Mesothelial cell of epicardium (in vitro differentiated cells): ENCODE data around the gene YJEFN3. TPM values are rescaled to one million over a fixed set of nuclear protein-coding genes. Genes with fewer than 3 reads are reported as not detected.

Experiments
- DNase-seq, 2 experiments: peaks; one replicate each; pipeline ENCODE4 v3.0.0; 2021; ENCODE audit warnings: low spot score in 2 of 2; ENCODE audit not compliant: unreplicated experiment in 2 of 2
- H3K27ac Mint-ChIP-seq: 2 replicates; pipeline ENCODE4 v1.8.0; 2021; ENCODE audit warnings: mixed read lengths
- H3K27me3 Mint-ChIP-seq: 2 replicates; pipeline ENCODE4 v1.8.0; 2021; ENCODE audit warnings: low read depth, mixed read lengths
- H3K36me3 Mint-ChIP-seq: 2 replicates; pipeline ENCODE4 v1.8.0; 2021; ENCODE audit warnings: mixed read lengths
- H3K4me1 Mint-ChIP-seq: 2 replicates; pipeline ENCODE4 v1.8.0; 2021; ENCODE audit warnings: mixed read lengths
- H3K4me3 Mint-ChIP-seq: 2 replicates; pipeline ENCODE4 v1.8.0; 2021; ENCODE audit warnings: mild to moderate bottlenecking, moderate library complexity, mixed read lengths
- H3K9me3 Mint-ChIP-seq: 2 replicates; pipeline ENCODE4 v1.8.0; 2021; ENCODE audit warnings: mixed read lengths
- CTCF ChIP-seq: fragments of 200-600 bp; sonication (generic); IDR thresholded peaks from one replicate; pipeline ENCODE4 v1.5.0; 2021; ENCODE audit warnings: antibody characterized with exemption; ENCODE audit not compliant: unreplicated experiment
- total RNA-seq: library from RNA; stranded (reverse); gene quantifications from 3 replicates; pipeline ENCODE4 v1.2.1, GENCODE V29; 2021

Gene YJEFN3
- total RNA-seq, 1 donor from 2014 or later, result 22.6 TPM

- Mint-ChIP-seq H3K36me3 (peaks cover 10% of the 10 kb centered on the region), H3K9me3 (no peaks in the 10 kb centered on the region), H3K27me3 (no peaks in the 10 kb centered on the region), H3K4me1 (peaks cover 6% of the 10 kb centered on the region), H3K27ac (peak within 1 kb of the TSS; percentile 95), H3K4me3 (peak within 1 kb of the TSS; percentile 93)
- TF ChIP-seq CTCF, result no peak
- no peak for DNase-seq
These were observed 13.7 kb upstream of the YJEFN3 start, which contains the start of gene TSSK6 for GRCh38 chr19:19514881-19515641. Gene TSSK6, minus strand, starts transcription at chr19:19515548. Its CDS starts 121 bp downstream, at chr19:19515427.

- peak within 1 kb of the TSS; percentile 95 for H3K27ac Mint-ChIP-seq
- H3K9me3 Mint-ChIP-seq, result no peaks in the 10 kb centered on the region
- peaks cover 6% of the 10 kb centered on the region for H3K4me1 Mint-ChIP-seq
- peak within 1 kb of the TSS; percentile 93 for H3K4me3 Mint-ChIP-seq
- no peak for TF ChIP-seq CTCF
- H3K27me3 Mint-ChIP-seq, result no peaks in the 10 kb centered on the region
- peak; percentile 80 to 95 for DNase-seq
- peaks cover 16% of the 10 kb centered on the region for H3K36me3 Mint-ChIP-seq
These were observed 12.8 kb upstream of the YJEFN3 start, which contains the start of gene NDUFA13 for GRCh38 chr19:19515642-19516519. Gene NDUFA13, plus strand, starts transcription at chr19:19516225. Its CDS starts 14 bp downstream, at chr19:19516239.

- no peaks in the 10 kb centered on the region for H3K27me3 Mint-ChIP-seq
- H3K36me3 Mint-ChIP-seq, result peaks cover 18% of the 10 kb centered on the region
- no peak for DNase-seq
- H3K4me1 Mint-ChIP-seq, result peaks cover 6% of the 10 kb centered on the region
- peak overlapping the region; percentile 93 for H3K4me3 Mint-ChIP-seq
- H3K27ac Mint-ChIP-seq, result no peak overlapping the region
- no peak for TF ChIP-seq CTCF
- H3K9me3 Mint-ChIP-seq, result no peaks in the 10 kb centered on the region
These were observed 11.5 kb upstream of the YJEFN3 start for GRCh38 chr19:19517235-19517619.

GRCh38 chr19:19520989-19521388, 7.7 kb upstream of the YJEFN3 start:
- H3K27me3 Mint-ChIP-seq, result no peaks in the 10 kb centered on the region
- peaks cover 22% of the 10 kb centered on the region for H3K36me3 Mint-ChIP-seq
- no peak overlapping the region for H3K4me3 Mint-ChIP-seq

GRCh38 chr19:19523177-19523576, 5.5 kb upstream of the YJEFN3 start:
- Mint-ChIP-seq H3K36me3 (peaks cover 22% of the 10 kb centered on the region), H3K9me3 (no peaks in the 10 kb centered on the region)

More at GRCh38 chr19:19520989-19521388, 7.7 kb upstream of the YJEFN3 start:
- Mint-ChIP-seq H3K9me3 (no peaks in the 10 kb centered on the region), H3K27ac (no peak overlapping the region), H3K4me1 (peaks cover 6% of the 10 kb centered on the region)
- TF ChIP-seq CTCF, result no peak
- no peak for DNase-seq

More at GRCh38 chr19:19523177-19523576, 5.5 kb upstream of the YJEFN3 start:
- Mint-ChIP-seq H3K4me1 (no peaks in the 10 kb centered on the region), H3K4me3 (no peak overlapping the region), H3K27ac (no peak overlapping the region), H3K27me3 (no peaks in the 10 kb centered on the region)
- TF ChIP-seq CTCF, result no peak
- no peak for DNase-seq
